Ishikawa (cell line): ENCODE data around the gene RANGAP1.

Experiments
- CEBPB ChIP-seq: IDR thresholded peaks from 2 replicates; pipeline ENCODE4 v1.6.1; 2012
- CREB1 ChIP-seq: IDR thresholded peaks from 2 replicates; pipeline ENCODE4 v1.6.1; 2012; ENCODE audit warnings: low read depth
- EGR1 ChIP-seq: IDR thresholded peaks from 2 replicates; pipeline ENCODE4 v1.6.1; 2012
- EP300 ChIP-seq: IDR thresholded peaks from 2 replicates; pipeline ENCODE4 v1.6.1; 2012; ENCODE audit warnings: borderline replicate concordance
- FOXM1 ChIP-seq: IDR thresholded peaks from 2 replicates; pipeline ENCODE4 v1.6.1; 2012; ENCODE audit warnings: low read depth, borderline replicate concordance
- MAX ChIP-seq: IDR thresholded peaks from 2 replicates; pipeline ENCODE4 v1.6.1; 2012
- NFIC ChIP-seq: IDR thresholded peaks from 2 replicates; pipeline ENCODE4 v1.6.1; 2012
- RAD21 ChIP-seq: IDR thresholded peaks from 2 replicates; pipeline ENCODE4 v1.6.1; 2012; ENCODE audit warnings: low read depth
- REST ChIP-seq: IDR thresholded peaks from 2 replicates; pipeline ENCODE4 v1.6.1; 2012; ENCODE audit warnings: low read depth, mild to moderate bottlenecking
- TAF1 ChIP-seq: IDR thresholded peaks from 2 replicates; pipeline ENCODE4 v1.6.1; 2012; ENCODE audit warnings: low read depth, mild to moderate bottlenecking
- TCF12 ChIP-seq: IDR thresholded peaks from 2 replicates; pipeline ENCODE4 v1.6.1; 2012; ENCODE audit warnings: low read depth
- TEAD4 ChIP-seq: IDR thresholded peaks from 2 replicates; pipeline ENCODE4 v1.6.1; 2012
- USF1 ChIP-seq: IDR thresholded peaks from 2 replicates; pipeline ENCODE4 v1.6.1; 2012
- YY1 ChIP-seq: IDR thresholded peaks from 2 replicates; pipeline ENCODE4 v1.6.1; 2012; ENCODE audit warnings: low read depth
- ZBTB7A ChIP-seq: IDR thresholded peaks from 2 replicates; pipeline ENCODE4 v1.6.1; 2012; ENCODE audit warnings: low read depth

Gene RANGAP1

GRCh38 chr22:41241133-41241676 lies 44.8 kb downstream of the RANGAP1 start:
- TF ChIP-seq FOXM1 (no peak), ZBTB7A (no peak), EP300 (no peak), NFIC (no peak)

GRCh38 chr22:41240377-41241132 lies 45.4 kb downstream of the RANGAP1 start, which contains the start of gene CHADL:
TSS of gene CHADL (minus strand) at chr22:41240931. CDS start at chr22:41240881, 50 bp downstream.
- TF ChIP-seq USF1 (no peak), TCF12 (no peak), EGR1 (no peak)

GRCh38 chr22:41239443-41240128 lies 46.4 kb downstream of the RANGAP1 start:
- no peak for TF ChIP-seq FOXM1
- TF ChIP-seq MAX, result no peak
- no peak for TF ChIP-seq CREB1
- no peak for TF ChIP-seq TEAD4
- TF ChIP-seq EP300, result no peak
- TF ChIP-seq NFIC, result no peak
- no peak for TF ChIP-seq USF1
- no peak for TF ChIP-seq REST

- TF ChIP-seq MAX (no peak), TAF1 (no peak), CEBPB (no peak), EP300 (no peak), TEAD4 (no peak), RAD21 (no peak), NFIC (no peak), FOXM1 (no peak), CREB1 (no peak), YY1 (no peak), ZBTB7A (no peak)
Measured at GRCh38 chr22:41238570-41239442, 47.2 kb downstream of the RANGAP1 start.

- no peak for TF ChIP-seq USF1
- no peak for TF ChIP-seq RAD21
- TF ChIP-seq TCF12, result no peak
Measured at GRCh38 chr22:41237707-41238569, 48.0 kb downstream of the RANGAP1 start.

GRCh38 chr22:41237036-41237706 lies 48.8 kb downstream of the RANGAP1 start:
- TF ChIP-seq EP300, result no peak
- TF ChIP-seq NFIC, result no peak
- no peak for TF ChIP-seq MAX
- TF ChIP-seq ZBTB7A, result no peak
- no peak for TF ChIP-seq TAF1
- TF ChIP-seq FOXM1, result no peak
- TF ChIP-seq TCF12, result no peak
- no peak for TF ChIP-seq EGR1
- TF ChIP-seq CEBPB, result no peak
- no peak for TF ChIP-seq YY1
- TF ChIP-seq CREB1, result no peak
